ENCODE measurements around the gene STX7.
A peak's percentile ranks its signal among the peaks of the same experiment; 100 is the strongest.
"Not testable (repeated sequence)": the region's sequence is repeated elsewhere in the genome, so short reads cannot be mapped to it uniquely, and the experiment has no call there.

Gene STX7, protein sequence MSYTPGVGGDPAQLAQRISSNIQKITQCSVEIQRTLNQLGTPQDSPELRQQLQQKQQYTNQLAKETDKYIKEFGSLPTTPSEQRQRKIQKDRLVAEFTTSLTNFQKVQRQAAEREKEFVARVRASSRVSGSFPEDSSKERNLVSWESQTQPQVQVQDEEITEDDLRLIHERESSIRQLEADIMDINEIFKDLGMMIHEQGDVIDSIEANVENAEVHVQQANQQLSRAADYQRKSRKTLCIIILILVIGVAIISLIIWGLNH

DNA sequence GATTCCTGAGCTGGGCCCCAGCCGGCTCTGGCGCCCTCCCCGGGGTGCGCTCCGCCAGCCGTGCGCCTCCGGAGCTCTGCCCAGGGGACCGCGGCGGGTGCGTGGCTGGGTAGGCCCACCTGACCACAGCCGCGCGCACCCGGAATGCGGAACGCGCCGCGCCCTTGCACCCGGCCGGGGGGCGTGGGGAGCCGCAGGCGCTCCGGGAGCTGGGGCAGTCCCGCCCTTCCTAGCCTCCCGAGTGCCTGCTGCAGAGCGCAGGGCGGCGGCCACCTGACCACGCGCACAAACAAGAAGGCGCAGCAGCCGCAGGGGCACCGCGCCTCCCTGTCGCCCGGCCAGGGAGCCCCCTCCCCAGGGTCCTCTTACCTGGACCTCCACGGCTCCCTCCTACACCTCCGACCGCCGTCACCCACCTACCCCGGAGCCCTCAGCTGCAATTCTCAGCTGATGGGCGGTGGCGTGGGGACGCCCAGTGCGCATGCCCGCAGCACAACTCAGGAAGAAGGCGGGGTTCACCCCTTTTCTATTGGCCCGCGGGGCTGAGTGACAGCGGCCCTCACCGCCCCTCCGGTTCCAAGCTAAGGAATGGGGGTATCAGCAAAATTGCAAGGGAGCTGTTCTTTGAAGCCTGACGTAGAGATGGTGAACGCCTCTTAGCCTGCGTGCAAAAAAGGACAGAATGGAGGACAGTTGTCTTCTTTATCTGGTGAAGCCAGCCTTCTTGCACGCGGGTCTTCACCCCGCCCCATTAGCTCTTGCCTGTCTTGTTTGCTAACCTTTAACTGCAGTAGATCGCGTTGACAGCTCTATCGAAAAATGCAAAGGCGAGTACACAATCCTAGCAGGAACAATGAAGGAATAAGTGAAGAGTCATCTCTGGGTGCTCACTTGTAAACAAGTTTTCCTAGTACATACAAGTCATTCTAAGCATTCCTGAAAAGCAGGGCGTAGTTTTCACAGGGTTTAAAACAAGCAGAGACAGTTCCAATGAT is at the start of gene STX7:
Gene STX7, minus strand, starts transcription at position 479 of the 995 bp plus-strand sequence. CDS start 9,586 bp downstream, outside the sequence.
- DNase-seq (ENCODE audit: low spot score), result peak; percentile 93

DNA sequence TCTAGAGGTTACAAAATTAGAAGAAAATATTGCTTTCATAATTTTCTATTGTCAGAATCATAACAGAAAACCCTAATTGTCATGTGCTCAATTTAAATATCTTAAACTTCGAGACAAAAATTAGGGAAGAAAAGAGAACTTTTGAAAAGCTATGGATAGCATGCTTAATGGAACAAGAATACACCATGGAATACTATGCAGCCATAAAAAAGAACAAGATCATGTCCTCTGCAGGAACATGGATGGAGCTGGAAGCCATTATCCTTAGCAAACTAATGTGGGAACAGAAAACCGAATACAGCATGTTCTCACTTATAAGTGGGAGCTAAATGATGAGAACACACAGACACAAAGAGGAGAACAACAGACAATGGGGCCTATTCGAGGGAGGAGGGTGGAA is 47.2 kb upstream of the STX7 start:
- not testable (repeated sequence) for DNase-seq (ENCODE audit: low spot score)

DNA sequence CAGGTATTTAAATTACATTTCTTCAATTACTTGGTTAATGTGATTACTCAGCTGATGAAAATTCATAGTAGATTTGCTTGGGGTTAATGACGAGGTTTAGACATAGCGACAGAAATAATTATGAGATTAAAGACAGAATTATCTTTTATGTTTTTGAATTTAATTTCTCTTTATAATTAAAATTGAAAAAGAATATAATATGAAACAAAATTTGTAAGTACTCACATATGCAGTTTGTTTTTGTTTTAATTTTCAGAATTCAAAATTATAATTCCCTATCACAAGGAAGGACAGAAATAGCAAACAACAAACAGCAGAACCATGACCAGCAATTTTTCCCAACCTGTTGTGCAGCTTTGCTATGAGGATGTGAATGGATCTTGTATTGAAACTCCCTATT is 39.5 kb upstream of the STX7 start, which contains the start of gene TAAR8:
Gene TAAR8, plus strand, starts transcription at position 301 of the 400 bp plus-strand sequence. Its CDS starts 21 bp downstream, at position 322.
- DNase-seq (ENCODE audit: low spot score), result no peak

DNA sequence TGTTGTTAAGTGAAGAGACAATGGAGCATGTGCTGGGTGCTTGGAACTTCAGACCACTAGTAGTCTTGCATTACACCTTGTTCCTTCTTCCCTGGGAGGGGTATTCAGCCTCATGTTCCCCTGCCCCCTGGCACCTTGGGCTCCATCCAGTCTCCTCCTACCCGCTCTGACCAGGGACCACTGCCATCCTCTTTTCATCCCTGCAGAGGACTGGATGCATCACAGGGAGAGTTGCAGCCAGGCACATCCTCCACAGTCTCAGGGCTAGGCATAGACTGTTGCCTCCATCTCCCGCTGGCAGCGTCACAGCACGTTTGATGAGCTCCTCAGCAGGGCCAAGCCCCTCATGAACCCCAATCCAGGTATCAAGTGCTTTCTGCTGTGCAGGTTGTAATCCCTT is 38.3 kb upstream of the STX7 start:
- no peak for DNase-seq (ENCODE audit: low spot score)

DNA sequence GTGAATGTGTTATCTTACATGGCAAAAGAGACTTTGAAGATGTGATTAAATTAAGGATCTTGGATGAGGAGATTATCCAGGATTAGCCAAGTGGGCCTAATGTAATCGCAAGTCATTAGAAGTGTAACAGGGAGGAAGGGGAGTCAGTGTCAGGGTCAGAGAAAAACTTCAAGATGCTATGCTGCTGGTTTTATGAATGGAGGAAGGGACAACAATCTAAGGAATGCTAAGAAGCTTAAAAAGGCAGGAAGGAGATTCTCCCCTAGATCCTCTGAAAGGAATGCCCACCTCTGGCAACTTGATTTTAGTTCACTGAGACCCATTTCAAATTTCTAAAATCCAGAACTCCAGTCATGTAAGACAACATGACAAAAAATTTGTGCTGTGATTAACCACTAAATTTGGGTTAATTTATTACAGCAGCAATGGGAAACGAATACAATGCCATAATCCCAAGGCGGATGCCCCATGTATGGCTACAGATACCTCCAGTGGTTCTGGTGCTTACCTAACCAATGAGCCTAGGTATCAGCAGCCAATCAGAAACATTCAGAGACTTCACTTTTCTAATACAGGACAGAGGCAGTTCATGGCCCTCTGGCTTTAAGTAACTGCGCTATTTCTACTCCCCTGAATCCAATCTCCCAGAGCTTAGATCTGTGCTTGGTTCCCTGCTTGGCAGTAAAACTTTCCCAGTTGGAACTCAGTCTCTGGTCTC is 36.0 kb upstream of the STX7 start:
- no peak for DNase-seq (ENCODE audit: low spot score)

DNA sequence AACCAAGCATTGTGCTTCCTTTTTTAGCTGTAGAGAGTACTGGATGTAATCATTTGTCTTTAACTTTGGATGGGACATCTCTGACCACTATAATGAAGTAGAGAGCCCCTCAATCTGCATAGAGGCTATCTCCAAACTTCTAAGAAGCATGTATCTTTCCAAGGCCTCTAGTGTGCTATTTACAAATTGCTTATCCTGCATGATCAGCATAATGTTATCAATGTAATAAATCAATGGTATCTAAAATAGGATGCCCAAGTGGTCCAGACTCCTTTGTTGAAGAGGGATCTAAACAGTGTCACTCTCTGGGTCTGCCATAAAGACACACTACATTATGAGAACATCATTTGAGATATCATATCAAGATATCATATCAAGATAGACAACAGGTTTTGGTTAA is 31.9 kb upstream of the STX7 start:
- DNase-seq (ENCODE audit: low spot score), result no peak

DNA sequence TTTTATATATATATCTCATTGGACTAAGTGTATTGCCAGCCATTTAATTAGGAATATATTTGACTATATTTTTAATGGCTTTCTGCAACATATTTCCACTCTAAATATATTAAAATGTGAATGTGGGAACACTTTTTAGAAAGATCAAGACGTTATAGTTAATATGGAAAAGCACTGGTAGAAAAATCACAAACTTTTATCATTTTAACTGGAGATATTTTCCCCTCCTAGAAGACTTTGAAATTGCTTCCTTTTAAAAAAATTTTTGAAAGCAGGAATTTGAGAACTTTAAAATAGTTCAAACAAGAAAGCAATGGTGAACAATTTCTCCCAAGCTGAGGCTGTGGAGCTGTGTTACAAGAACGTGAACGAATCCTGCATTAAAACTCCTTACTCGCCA is 25.1 kb upstream of the STX7 start, which contains the start of gene TAAR9:
Gene TAAR9, plus strand, starts transcription at position 301 of the 400 bp plus-strand sequence. Its CDS starts 13 bp downstream, at position 314.
- DNase-seq (ENCODE audit: low spot score), result no peak

DNA sequence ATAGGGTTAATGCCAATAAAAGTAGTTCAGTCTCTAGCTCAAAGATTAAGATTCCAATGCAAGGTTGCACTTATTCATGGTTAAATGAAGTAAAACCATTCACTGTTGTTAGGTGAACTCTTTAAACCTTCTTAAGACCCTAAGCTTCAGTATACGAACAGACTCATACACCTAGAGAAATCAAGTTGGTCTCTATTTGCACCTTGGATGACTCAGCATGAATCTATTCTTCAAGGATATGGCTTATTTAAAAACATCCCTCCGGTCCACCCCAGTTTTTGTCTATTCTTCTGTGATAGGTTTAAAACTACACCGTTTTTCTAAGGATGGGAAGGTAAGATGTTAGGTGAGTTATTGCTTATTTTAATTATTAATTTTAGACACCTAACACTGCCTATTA is 24.2 kb upstream of the STX7 start:
- no peak for DNase-seq (ENCODE audit: low spot score)

DNA sequence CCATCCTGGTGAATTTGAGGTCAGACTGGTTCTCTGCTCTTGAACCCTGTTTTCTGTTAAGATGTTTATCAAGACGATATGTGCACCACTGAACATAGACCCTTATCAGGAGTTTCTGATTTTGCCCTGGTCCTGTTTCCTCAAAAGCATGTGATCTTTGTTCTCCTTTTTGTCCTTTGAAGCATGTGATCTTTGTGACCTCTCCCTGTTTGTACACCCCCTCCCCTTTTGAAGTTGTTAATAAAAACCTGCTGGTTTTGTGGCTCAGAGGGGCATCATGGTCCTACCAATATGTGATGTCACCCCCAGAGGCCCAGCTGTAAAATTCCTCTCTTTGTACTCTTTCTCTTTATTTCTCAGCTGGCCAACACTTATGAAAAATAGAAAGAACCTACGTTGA is 21.6 kb upstream of the STX7 start:
- not testable (repeated sequence) for DNase-seq (ENCODE audit: low spot score)

DNA sequence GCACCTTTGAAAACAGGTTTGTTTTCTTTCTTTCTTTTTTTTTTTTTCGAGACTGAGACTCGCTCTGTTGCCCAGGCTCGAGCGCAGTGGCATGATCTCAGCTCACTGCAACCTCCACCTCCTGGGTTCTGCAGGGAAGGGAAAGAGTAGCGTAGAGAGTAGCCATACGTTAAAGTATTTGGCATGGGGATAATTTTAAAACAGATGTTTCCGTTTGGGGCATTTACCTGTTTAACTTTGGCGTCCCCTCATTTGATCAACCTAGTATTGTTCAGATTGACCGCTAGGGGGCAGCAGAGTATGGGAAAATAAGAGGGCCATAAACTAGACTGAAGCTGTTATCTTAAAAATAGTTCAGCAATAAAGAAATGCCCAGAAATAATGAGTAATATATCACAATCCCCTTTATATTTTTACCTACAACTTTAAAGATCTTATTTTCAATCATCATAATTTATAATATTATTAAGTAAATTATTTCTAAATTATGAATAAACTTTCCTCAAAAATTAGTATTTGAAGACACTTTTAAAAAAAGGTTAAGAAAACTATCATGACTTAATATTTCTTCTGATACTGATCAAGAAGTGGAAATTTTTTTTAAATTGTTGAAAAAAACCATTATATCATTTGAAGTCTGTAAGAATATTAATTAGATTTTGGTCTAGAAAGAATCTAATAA is 17.5 kb upstream of the STX7 start:
- DNase-seq (ENCODE audit: low spot score), result peak; percentile 45

DNA sequence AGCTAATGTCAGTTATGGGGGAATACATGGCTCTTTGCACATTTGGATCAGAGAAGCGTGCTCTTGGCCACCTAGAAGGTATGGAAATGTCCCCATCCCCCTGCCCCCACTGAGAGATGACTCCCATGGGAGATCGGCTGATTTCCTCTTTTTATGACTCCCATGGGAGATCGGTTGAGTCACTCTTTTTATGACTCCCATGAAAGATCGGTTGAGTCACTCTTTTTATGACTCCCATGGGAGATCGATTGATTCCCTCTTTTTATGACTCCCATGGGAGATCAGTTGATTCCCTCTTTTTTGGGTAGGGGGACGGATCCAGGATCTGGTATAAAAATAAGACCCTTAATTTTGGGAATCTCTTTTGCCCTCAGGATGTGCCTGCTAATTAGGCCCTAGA is 14.9 kb upstream of the STX7 start:
- no peak for DNase-seq (ENCODE audit: low spot score)

DNA sequence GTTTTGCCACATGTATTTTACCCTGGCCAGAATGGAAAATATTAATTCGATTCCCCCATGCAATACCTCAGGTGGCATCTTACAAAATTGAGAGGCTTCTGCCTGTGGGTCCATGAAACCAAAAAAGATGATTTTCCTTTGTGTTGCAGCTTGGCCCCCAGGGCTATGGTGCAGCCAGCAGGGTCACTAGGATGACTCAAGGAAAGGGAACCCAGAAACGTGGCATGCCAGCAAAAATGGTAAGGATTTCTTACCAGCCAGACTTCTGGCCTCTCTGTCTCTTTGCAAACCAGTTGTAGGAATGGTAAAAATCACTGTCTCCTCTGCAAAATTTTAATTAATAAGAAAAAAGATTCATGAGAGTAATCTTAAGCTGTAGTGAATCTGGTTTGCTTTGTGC is 13.5 kb upstream of the STX7 start:
- no peak for DNase-seq (ENCODE audit: low spot score)

DNA sequence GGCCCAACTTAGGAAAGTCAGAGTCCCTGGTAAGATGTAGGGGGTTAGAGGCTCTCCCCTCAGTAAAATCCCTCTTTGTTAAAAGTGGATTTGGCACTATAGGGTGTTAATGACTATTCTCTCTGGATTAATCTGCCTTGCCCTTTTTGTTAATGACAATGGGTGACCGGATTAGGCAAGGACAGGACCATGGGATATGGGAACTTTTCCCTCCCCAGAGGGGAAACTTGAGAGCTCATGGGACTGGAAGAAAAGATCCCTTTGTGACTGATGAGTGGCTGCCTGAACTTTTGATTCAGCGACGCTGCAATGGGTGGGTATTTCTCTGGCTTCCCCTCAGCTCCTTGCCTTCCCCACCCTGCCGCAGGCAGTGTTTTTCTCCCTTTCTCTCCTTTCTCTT is 12.9 kb upstream of the STX7 start:
- DNase-seq (ENCODE audit: low spot score), result no peak

DNA sequence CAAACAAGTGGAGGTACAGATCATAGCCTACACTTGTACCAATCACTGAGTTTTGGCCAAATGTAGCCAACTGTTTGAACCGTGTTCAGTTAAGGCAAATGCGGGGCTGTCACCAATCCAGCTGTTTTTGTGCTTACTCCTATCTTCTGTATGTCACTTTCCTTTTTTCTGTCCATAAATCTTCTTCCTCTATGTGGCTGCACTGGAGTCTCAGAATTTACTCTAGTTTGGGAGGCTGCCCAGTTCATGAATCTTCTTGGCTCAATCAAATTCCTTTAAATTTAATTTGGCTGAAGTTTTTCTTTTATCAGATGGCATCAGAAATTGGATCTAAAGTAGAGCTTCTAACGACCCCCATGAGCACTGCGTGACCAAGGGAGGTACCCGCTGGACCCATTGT is 11.7 kb upstream of the STX7 start:
- no peak for DNase-seq (ENCODE audit: low spot score)

DNA sequence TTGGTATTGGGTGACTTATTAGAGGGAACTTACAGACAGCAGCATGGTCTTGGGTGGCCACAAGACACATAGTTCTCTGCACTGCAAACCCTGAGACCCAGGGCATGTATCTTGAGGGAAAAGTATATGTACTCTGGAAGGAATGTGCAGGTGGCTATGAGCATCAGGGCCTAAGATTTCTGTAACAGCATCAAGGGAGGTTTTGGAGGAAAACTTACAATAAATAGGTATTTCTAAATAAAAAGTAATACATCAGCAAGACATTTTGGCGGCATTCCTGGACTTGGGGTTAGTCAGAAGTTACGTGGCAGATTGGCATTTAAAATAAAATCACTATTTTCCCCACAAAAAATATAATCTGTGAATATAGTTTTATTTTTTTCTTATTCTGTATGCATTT is 8.0 kb upstream of the STX7 start:
- no peak for DNase-seq (ENCODE audit: low spot score)

DNA sequence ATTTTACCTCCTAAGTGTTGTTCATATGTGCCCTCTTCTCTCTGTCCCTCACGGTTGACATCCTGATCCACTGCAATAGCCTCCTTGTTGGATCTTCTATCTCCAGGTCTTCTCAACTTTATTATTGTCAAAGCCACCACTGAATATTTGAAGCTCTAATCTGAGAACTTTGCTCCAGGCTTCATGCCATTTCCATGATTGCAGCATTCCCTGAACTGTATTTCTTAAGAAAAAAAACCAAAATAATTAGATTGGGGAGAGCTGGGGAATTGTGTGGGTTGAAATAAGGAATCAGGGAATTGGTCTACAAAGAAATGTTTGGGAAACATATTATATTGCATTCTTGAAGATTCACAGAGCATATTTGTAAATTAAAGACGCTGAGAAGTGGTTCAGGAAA is 2.5 kb upstream of the STX7 start:
- no peak for DNase-seq (ENCODE audit: low spot score)

DNA sequence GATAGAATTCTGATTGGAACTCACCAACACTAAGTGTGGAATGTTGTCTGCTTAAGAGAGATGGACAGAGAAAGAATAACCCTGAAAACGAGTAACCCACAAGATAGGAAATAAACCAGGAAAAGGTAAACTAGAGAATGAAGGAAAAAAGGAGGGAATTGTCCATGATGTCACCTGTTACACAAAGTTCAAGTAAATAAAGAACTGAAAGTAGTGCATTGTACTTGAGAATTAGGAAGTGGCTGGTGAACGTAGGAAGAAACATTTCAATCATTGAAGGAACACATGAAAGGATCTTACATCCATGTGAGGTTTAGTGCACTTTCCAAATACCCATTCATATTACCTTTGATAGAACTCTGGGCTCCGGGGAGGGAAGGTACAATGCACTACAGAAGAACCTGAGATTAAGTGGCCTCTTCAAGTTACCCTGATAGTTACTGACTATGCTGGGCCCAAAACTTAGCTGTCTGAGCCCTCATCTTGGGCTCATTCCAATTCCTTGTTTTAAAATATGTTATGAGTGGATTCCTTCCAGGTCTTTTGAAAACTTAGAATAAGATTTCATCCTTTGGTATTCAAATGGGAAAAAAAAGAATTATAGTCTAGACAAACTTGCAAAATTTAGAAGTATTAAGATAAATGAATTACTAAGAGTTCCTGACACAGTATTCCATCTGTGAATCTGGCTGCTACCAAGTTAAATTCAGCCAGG is 1.1 kb upstream of the STX7 start:
- DNase-seq (ENCODE audit: low spot score), result no peak

DNA sequence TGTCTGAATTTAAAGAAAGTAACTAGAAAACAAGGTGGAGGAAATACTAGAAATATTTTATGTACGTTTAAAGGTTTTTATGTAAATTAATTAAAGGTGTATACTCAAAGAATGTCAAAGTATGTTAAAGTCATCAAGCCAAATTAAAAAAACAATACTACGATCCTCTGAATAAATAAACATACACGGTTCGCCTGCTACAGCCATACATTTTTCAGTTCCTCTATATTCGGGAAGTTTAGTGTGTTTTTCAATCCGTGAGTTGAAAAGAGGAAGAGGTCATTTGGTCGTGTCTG is 626 bp downstream of the STX7 start:
- DNase-seq (ENCODE audit: low spot score), result no peak

DNA sequence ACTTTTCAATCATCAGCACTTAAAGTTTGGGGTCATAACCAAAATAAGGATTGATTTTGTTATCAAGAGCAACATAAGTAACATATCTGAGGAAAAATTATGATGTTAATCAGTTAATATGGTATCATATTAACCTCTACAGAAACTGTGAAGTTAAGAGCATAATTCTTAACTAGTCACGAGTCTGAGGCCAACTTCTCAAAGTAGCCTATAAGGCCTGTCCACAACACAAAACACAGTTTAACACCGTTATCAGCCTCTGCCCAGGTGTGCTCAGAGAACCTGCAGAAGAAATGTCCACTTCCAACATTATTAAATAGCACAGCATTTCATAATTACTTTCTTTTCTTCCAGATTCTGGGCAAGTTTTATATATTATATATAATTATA is 1.1 kb downstream of the STX7 start:
- DNase-seq (ENCODE audit: low spot score), result no peak

DNA sequence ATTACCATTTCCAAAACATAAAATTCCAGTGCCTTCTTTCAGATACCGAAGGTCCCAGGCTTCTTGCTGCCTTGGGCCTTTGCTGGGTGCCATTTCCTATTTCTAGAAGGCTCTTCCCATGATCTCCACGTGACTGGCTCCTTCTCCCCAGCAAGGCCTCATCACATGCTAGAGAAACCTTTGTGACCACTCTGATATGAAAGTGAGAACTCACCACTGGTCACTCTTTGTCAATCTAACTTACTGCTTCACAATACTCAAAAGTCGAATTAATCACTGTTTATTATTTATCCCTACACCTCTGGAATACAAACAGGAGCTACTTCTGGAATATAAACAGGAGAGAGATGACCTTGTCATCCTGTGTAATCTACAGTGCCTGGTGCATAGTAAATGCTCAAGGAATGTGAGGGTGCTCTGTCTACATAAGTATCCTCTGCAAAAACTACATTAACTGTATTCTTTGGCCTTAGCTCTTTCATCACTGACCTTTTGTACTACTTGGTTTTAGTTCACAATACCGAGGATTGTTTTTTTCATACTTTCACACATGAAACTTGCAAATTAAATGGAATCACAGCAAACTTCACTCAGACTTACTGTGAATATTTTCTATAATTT is 1.6 kb downstream of the STX7 start:
- no peak for DNase-seq (ENCODE audit: low spot score)

All from iPS-NIHi11 (cell line).